ENCODE measurements around the gene LRP2. TPM values are rescaled to one million over a fixed set of nuclear protein-coding genes. Genes with fewer than 3 reads are reported as not detected.

LRP2 gene
- polyA plus RNA-seq, 1 of the 3 experiments (the other 2 are of a cell fraction): not detected

DNA sequence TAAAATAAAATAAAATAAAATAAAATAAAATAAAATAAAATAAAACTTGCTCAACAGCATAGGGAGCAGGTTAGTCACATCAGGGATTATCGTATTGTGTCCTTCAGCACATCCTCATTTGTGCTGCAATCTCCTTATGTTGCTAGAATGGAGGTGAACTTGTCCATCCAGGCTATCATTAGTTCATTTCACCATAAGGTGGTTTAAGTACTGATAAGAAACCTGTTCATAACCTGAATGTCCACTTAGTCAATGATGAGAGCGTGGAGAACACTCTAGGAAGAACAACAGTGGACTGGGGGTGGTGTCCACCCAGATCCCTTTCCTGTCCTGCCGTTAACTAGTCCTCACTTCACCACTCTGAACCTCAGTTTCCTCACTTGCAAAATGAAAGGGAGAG is 271.1 kb downstream of the LRP2 start:
- no peak overlapping the region for H3K4me3 ChIP-seq (ENCODE audit: low read depth in 2 of 2, low read length in 1 of 2)
- CTCF ChIA-PET: no interaction called here
- no peaks in the 10 kb centered on the region for H3K79me2 ChIP-seq (ENCODE audit: insufficient read depth)
- no peak overlapping the region for H3K4me2 ChIP-seq
- no peak overlapping the region for H3K27ac ChIP-seq (ENCODE audit: low read depth in 2 of 2, low read length in 1 of 2)
- DNase-seq: no peak
- H3K36me3 ChIP-seq (replicated peaks in 1 of 2; ENCODE audit: control insufficient read depth in 1 of 2, insufficient read depth in 2 of 2, low read length in 1 of 2): no peaks in the 10 kb centered on the region
- no peaks in the 10 kb centered on the region for H3K27me3 ChIP-seq (ENCODE audit: insufficient read depth)
- H3F3A ChIP-seq (replicated peaks; ENCODE audit: insufficient read depth): no peaks in the 10 kb centered on the region
- no peak overlapping the region for H3K9ac ChIP-seq
- H4K20me1 ChIP-seq (ENCODE audit: insufficient read depth): no peaks in the 10 kb centered on the region
- no peaks in the 10 kb centered on the region for H3K9me2 ChIP-seq
- TF ChIP-seq, protein P1, sequence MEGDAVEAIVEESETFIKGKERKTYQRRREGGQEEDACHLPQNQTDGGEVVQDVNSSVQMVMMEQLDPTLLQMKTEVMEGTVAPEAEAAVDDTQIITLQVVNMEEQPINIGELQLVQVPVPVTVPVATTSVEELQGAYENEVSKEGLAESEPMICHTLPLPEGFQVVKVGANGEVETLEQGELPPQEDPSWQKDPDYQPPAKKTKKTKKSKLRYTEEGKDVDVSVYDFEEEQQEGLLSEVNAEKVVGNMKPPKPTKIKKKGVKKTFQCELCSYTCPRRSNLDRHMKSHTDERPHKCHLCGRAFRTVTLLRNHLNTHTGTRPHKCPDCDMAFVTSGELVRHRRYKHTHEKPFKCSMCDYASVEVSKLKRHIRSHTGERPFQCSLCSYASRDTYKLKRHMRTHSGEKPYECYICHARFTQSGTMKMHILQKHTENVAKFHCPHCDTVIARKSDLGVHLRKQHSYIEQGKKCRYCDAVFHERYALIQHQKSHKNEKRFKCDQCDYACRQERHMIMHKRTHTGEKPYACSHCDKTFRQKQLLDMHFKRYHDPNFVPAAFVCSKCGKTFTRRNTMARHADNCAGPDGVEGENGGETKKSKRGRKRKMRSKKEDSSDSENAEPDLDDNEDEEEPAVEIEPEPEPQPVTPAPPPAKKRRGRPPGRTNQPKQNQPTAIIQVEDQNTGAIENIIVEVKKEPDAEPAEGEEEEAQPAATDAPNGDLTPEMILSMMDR (IDR thresholded peaks at IDR 0.05): no peak
- no peak for TF ChIP-seq TCF12 (IDR thresholded peaks at IDR 0.05)
- TF ChIP-seq PBX3 (IDR thresholded peaks at IDR 0.05): no peak
- TF ChIP-seq SMC3 (IDR thresholded peaks at IDR 0.05; ENCODE audit: low read depth, low read length): no peak
- H2AFZ ChIP-seq (ENCODE audit: low read depth): no peak overlapping the region
- no peaks in the 10 kb centered on the region for H3K4me1 ChIP-seq (ENCODE audit: control insufficient read depth in 1 of 2, insufficient read depth in 2 of 2, low read depth in 1 of 2, low read length in 1 of 2)
- no peaks in the 10 kb centered on the region for H3K9me3 ChIP-seq
- 48% methylated on average over 3 of the region's 3 CpGs for WGBS (ENCODE audit: low lambda C conversion rate)
- POLR2A ChIA-PET: no interaction called here

GRCh38 chr2:169090133-169090820 is 272.1 kb downstream of the LRP2 start:
- Histone ChIP-seq H3K27me3 (ENCODE audit: insufficient read depth) (no peaks in the 10 kb centered on the region), H3K9me2 (no peaks in the 10 kb centered on the region), H3K4me1 (ENCODE audit: control insufficient read depth in 1 of 2, insufficient read depth in 2 of 2, low read depth in 1 of 2, low read length in 1 of 2) (no peaks in the 10 kb centered on the region), H3K36me3 (replicated peaks in 1 of 2; ENCODE audit: control insufficient read depth in 1 of 2, insufficient read depth in 2 of 2, low read length in 1 of 2) (no peaks in the 10 kb centered on the region), H3K9me3 (no peaks in the 10 kb centered on the region), H3K27ac (ENCODE audit: low read depth in 2 of 2, low read length in 1 of 2) (no peak overlapping the region), H3K9ac (no peak overlapping the region), H3F3A (replicated peaks; ENCODE audit: insufficient read depth) (no peaks in the 10 kb centered on the region), H3K4me3 (ENCODE audit: low read depth in 2 of 2, low read length in 1 of 2) (no peak overlapping the region), H3K79me2 (ENCODE audit: insufficient read depth) (no peaks in the 10 kb centered on the region), H3K4me2 (no peak overlapping the region), H2AFZ (ENCODE audit: low read depth) (no peak overlapping the region), H4K20me1 (ENCODE audit: insufficient read depth) (no peaks in the 10 kb centered on the region)
- no peak for DNase-seq
- ChIA-PET POLR2A (no interaction called here), CTCF (interaction anchor here (1.1 to 1.6 kb wide), 3 partner anchors 9 to 42 kb away, joined by 4 to 8 read pairs (median 7); no protein-coding TSS in a partner anchor)
- no peak for TF ChIP-seq JUND (IDR thresholded peaks at IDR 0.05)
- TF ChIP-seq, protein P2, sequence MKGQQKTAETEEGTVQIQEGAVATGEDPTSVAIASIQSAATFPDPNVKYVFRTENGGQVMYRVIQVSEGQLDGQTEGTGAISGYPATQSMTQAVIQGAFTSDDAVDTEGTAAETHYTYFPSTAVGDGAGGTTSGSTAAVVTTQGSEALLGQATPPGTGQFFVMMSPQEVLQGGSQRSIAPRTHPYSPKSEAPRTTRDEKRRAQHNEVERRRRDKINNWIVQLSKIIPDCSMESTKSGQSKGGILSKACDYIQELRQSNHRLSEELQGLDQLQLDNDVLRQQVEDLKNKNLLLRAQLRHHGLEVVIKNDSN (IDR thresholded peaks at IDR 0.05; ENCODE audit: borderline replicate concordance, low read depth): no peak
- TF ChIP-seq RAD21 (IDR thresholded peaks at IDR 0.05; ENCODE audit: low read length): no peak
- no peak for TF ChIP-seq GATA2 (CRISPR knock-in tag; IDR thresholded peaks at IDR 0.05)
- WGBS (ENCODE audit: low lambda C conversion rate): 43% methylated on average over 6 of the region's 6 CpGs
